ENCODE measurements around the gene P3H1. TPM values are rescaled to one million over a fixed set of nuclear protein-coding genes. Genes with fewer than 3 reads are reported as not detected.
A peak's percentile ranks its signal among the peaks of the same experiment; 100 is the strongest.

Gene P3H1
- total and polyA plus RNA-seq, 12 donors, result 5.0 to 31.4 (median 9.0) TPM

GRCh38 chr1:42736571-42737200 is 30.1 kb downstream of the P3H1 start:
- Histone ChIP-seq H3K4me3 (no peak overlapping the region), H3K9me3 (no peaks in the 10 kb centered on the region), H3K27me3 (no peaks in the 10 kb centered on the region), H3K4me1 (peaks cover 0 to 15% (median 0%) of the 10 kb centered on the region in 9 donors), H3K27ac (no peak overlapping the region), H3K36me3 (no peaks in the 10 kb centered on the region)
- no peak for ATAC-seq
- no peak for TF ChIP-seq CTCF (IDR thresholded peaks at IDR 0.05)
- no peak for DNase-seq
- intact Hi-C loops (cut with DNase I), result no loop called here
- WGBS, 2 donors, result 91 to 94% methylated on average over 7 to 8 of the region's 8 CpGs

- H3K4me3 ChIP-seq, result no peak overlapping the region
- H3K9me3 ChIP-seq, result no peaks in the 10 kb centered on the region
- no peaks in the 10 kb centered on the region for H3K27me3 ChIP-seq
- H3K27ac ChIP-seq, result no peak overlapping the region
- TF ChIP-seq CTCF (IDR thresholded peaks at IDR 0.05), result peak in 3 of 9 donors; percentile 5 to 21 (median 9)
- peak in 2 of 8 donors; percentile 24 to 27 for ATAC-seq
- intact Hi-C loops (cut with DNase I), result no loop called here
- no peak for DNase-seq
- H3K4me1 ChIP-seq, result peaks cover 0 to 15% (median 0%) of the 10 kb centered on the region in 9 donors
- H3K36me3 ChIP-seq, result no peaks in the 10 kb centered on the region
- 67 to 71% methylated on average over 4 of the region's 4 CpGs for WGBS, 2 donors
These were observed 30.7 kb downstream of the P3H1 start for GRCh38 chr1:42736152-42736551.

GRCh38 chr1:42735477-42736105 is 31.2 kb downstream of the P3H1 start:
- H3K9me3 ChIP-seq, result no peaks in the 10 kb centered on the region
- peaks cover 0 to 15% (median 0%) of the 10 kb centered on the region in 9 donors for H3K4me1 ChIP-seq
- no peaks in the 10 kb centered on the region for H3K36me3 ChIP-seq
- no peak for DNase-seq
- no peak overlapping the region for H3K27ac ChIP-seq
- WGBS, 2 donors, result 87 to 91% methylated on average over 14 of the region's 14 CpGs
- no peak overlapping the region for H3K4me3 ChIP-seq
- no peak for TF ChIP-seq CTCF (IDR thresholded peaks at IDR 0.05)
- H3K27me3 ChIP-seq, result no peaks in the 10 kb centered on the region
- no peak for ATAC-seq
- intact Hi-C loops (cut with DNase I), result no loop called here

- Histone ChIP-seq H3K36me3 (no peaks in the 10 kb centered on the region), H3K4me3 (no peak overlapping the region), H3K27ac (no peak overlapping the region), H3K4me1 (peaks cover 0 to 15% (median 0%) of the 10 kb centered on the region in 9 donors), H3K27me3 (no peaks in the 10 kb centered on the region), H3K9me3 (no peaks in the 10 kb centered on the region)
- WGBS, 2 donors, result 88 to 90% methylated on average over 11 of the region's 11 CpGs
- DNase-seq, result no peak
- ATAC-seq, result no peak
- intact Hi-C loops (cut with DNase I), result no loop called here
- no peak for TF ChIP-seq CTCF (IDR thresholded peaks at IDR 0.05)
These were observed 31.8 kb downstream of the P3H1 start for GRCh38 chr1:42735056-42735455.

Data from heart right ventricle (tissue), 16 donors.